Heart left ventricle (tissue), 16 donors: ENCODE data around the gene MARCHF10. TPM values are rescaled to one million over a fixed set of nuclear protein-coding genes. Genes with fewer than 3 reads are reported as not detected.

Experiments used
- ATAC-seq, 4 donors: fragments of 200-7000 bp; cut with Tn5 transposase; one replicate each; pipeline ENCODE4 v1.9.1; 2020 to 2022; ENCODE audit warnings: moderate library complexity in 4 of 4, mild to moderate bottlenecking in 3 of 4, moderate number of reproducible peaks in 1 of 4
- DNase-seq, 5 donors: peaks; one replicate each; pipeline ENCODE4 v3.0.0-alpha.2; 2020
- H3K27ac ChIP-seq, 12 donors: fragments of 200-600 bp; sonication (generic) in 4 of 12; one replicate each; pipeline versions ENCODE4 v1.5.0 to v1.8.0; 2016 to 2022; ENCODE audit warnings: mild to moderate bottlenecking in 2 of 12
- H3K27me3 ChIP-seq, 9 donors: fragments of 200-600 bp; sonication (generic) in 2 of 9; one replicate each; pipeline versions ENCODE4 v1.5.1 to v1.8.0; 2016 to 2022; ENCODE audit warnings: mild to moderate bottlenecking in 3 of 9
- H3K36me3 ChIP-seq, 9 donors: fragments of 200-600 bp; sonication (generic) in 2 of 9; one replicate each; pipeline versions ENCODE4 v1.5.0 to v1.8.0; 2018 to 2022; ENCODE audit warnings: mild to moderate bottlenecking in 2 of 9
- H3K4me1 ChIP-seq, 12 donors: fragments of 200-600 bp; sonication (generic) in 4 of 12; one replicate each; pipeline versions ENCODE4 v1.5.0 to v1.8.0; 2016 to 2022; ENCODE audit warnings: mild to moderate bottlenecking in 3 of 12
- H3K4me3 ChIP-seq, 12 donors: fragments of 200-600 bp; sonication (generic) in 4 of 12; one replicate each; pipeline versions ENCODE4 v1.5.0 to v1.8.0; 2017 to 2022; ENCODE audit warnings: mild to moderate bottlenecking in 9 of 12, moderate library complexity in 4 of 12
- H3K9me3 ChIP-seq, 12 donors: fragments of 200-600 bp; sonication (generic) in 4 of 12; one replicate each; pipeline versions ENCODE4 v1.5.0 to v1.8.0; 2016 to 2022; ENCODE audit warnings: mild to moderate bottlenecking in 1 of 12
- POLR2A ChIP-seq, 2 donors: fragments of 450-650 bp; IDR thresholded peaks; one replicate each; pipeline ENCODE4 v1.6.1; 2017; ENCODE audit warnings: antibody characterized with exemption in 2 of 2, mild to moderate bottlenecking in 2 of 2, moderate library complexity in 2 of 2
- WGBS, 4 donors: extraction: QIAGEN DNeasy Blood & Tissue Kit in 2 of 4; methylation state at CpG; one replicate each; pipeline versions ENCODE4 v1.1.5 to v1.1.7; 2013 to 2018; 5-methylcytosine and 5-hydroxymethylcytosine counted together
- intact Hi-C, 10 donors: fragments of 100-400 bp; cut with DNase I; formaldehyde crosslinking; loops; one replicate each; pipeline versions ENCODE4 v1.11.1 to v1.14.2; 2022
- polyA plus RNA-seq, 2 donors: library from polyadenylated mRNA; stranded (reverse); fragments of 200-250 nt; gene quantifications; one replicate each; pipeline ENCODE4 v1.2.3, GENCODE V29; 2013
- total RNA-seq, 9 donors: library from RNA; depleted of rRNA in 2 of 9; stranded (reverse); fragments of >200 nt in 2 of 9; fragmentation: NEBNext Ultra II Directional in 3 of 9; extraction: Animal tissue kit (Norgen Biotek cat#: 25700) in 3 of 9; gene quantifications; one replicate each; pipeline versions ENCODE4 v1.1.0 to v1.2.4, GENCODE V29; 2016 to 2023
- TF ChIP-seq, protein P1 (sequence below), 12 donors: fragments of 200-600 bp; sonication (generic) in 4 of 12; IDR thresholded peaks; one replicate each; pipeline versions ENCODE4 v1.5.0 to v1.8.0; 2018 to 2022; ENCODE audit warnings: antibody characterized with exemption in 12 of 12, mild to moderate bottlenecking in 5 of 12
- donor health status: ischemic (EF 13 %, LVEDD 7.1; RV severe dilation, severe dysfunction).
- donor health status: healthy with polysubstance abuse.
- donor health status: DM: no; HTN: yes; CAD: no.
- donor health status: DM: no; HTN: no; CAD: no.
- donor health status: ischemic (EF 25% LVEDD 6.9; RV normal size, moderate dysfunction).
- donor health status: ischemic (EF 25% LVEDD 5.7; RV mildly dilated, moderate dysfunction).
- donor health status: healthy.
- donor health status: DM: yes; HTN: yes; CAD: no.
- donor health status: ischemic (EF 35%, LVEDD 5.7; RV mildly dilated, moderate dysfunction).
- donor health status: nonischemic (EF 11% LVEDD 7.7; RV severe dilation, severe dysfunction).
- donor health status: DM: yes; HTN: yes; CAD: no.
- donor health status: PGD.
- donor health status: ischemic (EF 29% LVEDD 5.4; RV normal size, mild dysfunction).
- donor health status: nonischemic (EF 23%, LVEDD 6.1; RV moderate dilation, normal function).

The MARCHF10 gene
- total and polyA plus RNA-seq, 11 donors: not detected

GRCh38 chr17:62819511-62820221 is 11.6 kb upstream of the MARCHF10 start:
- peaks cover 0 to 14% (median 10%) of the 10 kb centered on the region in 12 donors for H3K4me1 ChIP-seq
- DNase-seq: peak; percentile 45 to 77 (median 58)
- no peaks in the 10 kb centered on the region for H3K27me3 ChIP-seq
- H3K27ac ChIP-seq: peak overlapping the region in 8 of 12 donors; percentile 18 to 67 (median 43)
- H3K36me3 ChIP-seq: no peaks in the 10 kb centered on the region
- no peak for TF ChIP-seq POLR2A (IDR thresholded peaks at IDR 0.05)
- TF ChIP-seq, protein P1, sequence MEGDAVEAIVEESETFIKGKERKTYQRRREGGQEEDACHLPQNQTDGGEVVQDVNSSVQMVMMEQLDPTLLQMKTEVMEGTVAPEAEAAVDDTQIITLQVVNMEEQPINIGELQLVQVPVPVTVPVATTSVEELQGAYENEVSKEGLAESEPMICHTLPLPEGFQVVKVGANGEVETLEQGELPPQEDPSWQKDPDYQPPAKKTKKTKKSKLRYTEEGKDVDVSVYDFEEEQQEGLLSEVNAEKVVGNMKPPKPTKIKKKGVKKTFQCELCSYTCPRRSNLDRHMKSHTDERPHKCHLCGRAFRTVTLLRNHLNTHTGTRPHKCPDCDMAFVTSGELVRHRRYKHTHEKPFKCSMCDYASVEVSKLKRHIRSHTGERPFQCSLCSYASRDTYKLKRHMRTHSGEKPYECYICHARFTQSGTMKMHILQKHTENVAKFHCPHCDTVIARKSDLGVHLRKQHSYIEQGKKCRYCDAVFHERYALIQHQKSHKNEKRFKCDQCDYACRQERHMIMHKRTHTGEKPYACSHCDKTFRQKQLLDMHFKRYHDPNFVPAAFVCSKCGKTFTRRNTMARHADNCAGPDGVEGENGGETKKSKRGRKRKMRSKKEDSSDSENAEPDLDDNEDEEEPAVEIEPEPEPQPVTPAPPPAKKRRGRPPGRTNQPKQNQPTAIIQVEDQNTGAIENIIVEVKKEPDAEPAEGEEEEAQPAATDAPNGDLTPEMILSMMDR (IDR thresholded peaks at IDR 0.05): peak in 1 of 12 donors; percentile 8
- intact Hi-C loops: loop anchor here in 1 of 10 donors (10.0 kb wide), 1 partner anchor 145 kb away; the partner anchor contains the start of gene TANC2
- peak overlapping the region in 4 of 12 donors; percentile 1 to 23 (median 10) for H3K4me3 ChIP-seq
- WGBS, 4 donors: 6 to 11% (median 8%) methylated on average over 12 of the region's 12 CpGs
- peak; percentile 94 to 99 (median 96) for ATAC-seq
- H3K9me3 ChIP-seq: no peaks in the 10 kb centered on the region

DNA sequence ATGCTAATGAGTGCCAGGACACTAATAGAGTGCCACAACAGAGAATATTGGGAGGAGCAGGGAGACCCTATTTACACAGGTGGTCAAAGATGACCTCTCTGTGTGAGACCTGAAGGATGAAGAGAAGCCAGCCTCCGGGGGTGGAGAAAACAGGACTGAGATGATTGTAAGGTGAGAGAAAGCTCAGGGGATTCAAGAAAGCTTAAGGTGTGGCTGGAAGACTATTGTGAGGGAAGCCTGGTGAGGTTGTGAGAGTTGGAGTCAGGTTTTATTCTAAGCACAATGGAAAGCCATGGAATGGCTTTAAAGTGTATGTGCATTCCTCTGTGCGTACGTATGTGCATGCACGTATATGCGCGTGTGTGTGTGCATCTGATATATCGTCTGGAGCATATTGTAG is 10.4 kb upstream of the MARCHF10 start:
- DNase-seq (no peak), ATAC-seq (no peak)
- peaks cover 0 to 8% (median 2%) of the 10 kb centered on the region in 12 donors for H3K9me3 ChIP-seq
- H3K27ac ChIP-seq: no peak overlapping the region
- TF ChIP-seq POLR2A (IDR thresholded peaks at IDR 0.05): no peak
- TF ChIP-seq, protein P1 (IDR thresholded peaks at IDR 0.05): no peak
- H3K36me3 ChIP-seq: no peaks in the 10 kb centered on the region
- intact Hi-C loops: loop anchor here in 1 of 10 donors (10.0 kb wide), 1 partner anchor 146 kb away; the partner anchor contains the start of gene TANC2
- H3K4me3 ChIP-seq: no peak overlapping the region
- H3K4me1 ChIP-seq: peaks cover 0 to 14% (median 10%) of the 10 kb centered on the region in 12 donors
- 92 to 97% (median 95%) methylated on average over 7 of the region's 7 CpGs for WGBS, 4 donors
- no peaks in the 10 kb centered on the region for H3K27me3 ChIP-seq

DNA sequence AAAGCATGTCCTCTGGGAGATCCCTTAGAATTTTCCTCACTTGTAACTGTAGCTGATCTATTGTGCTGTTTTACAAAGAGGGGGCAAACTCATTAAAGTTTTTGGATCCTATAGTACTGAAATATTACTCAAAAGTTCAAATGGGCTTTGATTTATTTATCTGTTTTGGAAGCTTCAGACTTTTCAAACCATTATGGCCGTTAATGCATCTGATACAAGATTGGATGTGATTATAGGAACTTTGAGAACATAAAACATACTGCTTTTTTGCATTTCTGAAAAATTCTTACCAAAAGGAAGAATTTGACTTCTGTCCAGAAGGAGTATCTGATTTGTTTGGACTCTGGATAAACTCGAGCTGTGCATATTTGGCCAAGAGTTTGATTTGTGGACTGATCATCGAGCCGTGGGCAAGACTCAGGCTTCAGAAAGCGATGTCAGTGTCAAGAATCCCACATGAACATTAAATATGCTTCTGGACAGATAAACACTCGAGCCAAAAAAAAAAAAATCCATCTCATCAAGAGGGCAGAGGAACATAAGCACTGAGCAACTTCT is 8.2 kb upstream of the MARCHF10 start:
- Histone ChIP-seq H3K36me3 (no peaks in the 10 kb centered on the region), H3K4me1 (peaks cover 0 to 14% (median 10%) of the 10 kb centered on the region in 12 donors), H3K9me3 (peaks cover 0 to 8% (median 2%) of the 10 kb centered on the region in 12 donors), H3K27ac (no peak overlapping the region), H3K27me3 (no peaks in the 10 kb centered on the region), H3K4me3 (no peak overlapping the region)
- no peak for ATAC-seq
- no peak for TF ChIP-seq POLR2A (IDR thresholded peaks at IDR 0.05)
- TF ChIP-seq, protein P1 (IDR thresholded peaks at IDR 0.05): no peak
- intact Hi-C loops: loop anchor here in 1 of 10 donors (10.0 kb wide), 1 partner anchor 148 kb away; the partner anchor contains the start of gene TANC2
- DNase-seq: no peak
- WGBS, 4 donors: 70 to 78% (median 72%) methylated on average over 6 of the region's 6 CpGs

- H3K27ac ChIP-seq: no peak overlapping the region
- peaks cover 0 to 8% (median 2%) of the 10 kb centered on the region in 12 donors for H3K9me3 ChIP-seq
- no peak for TF ChIP-seq POLR2A (IDR thresholded peaks at IDR 0.05)
- TF ChIP-seq, protein P1 (IDR thresholded peaks at IDR 0.05): no peak
- peaks cover 0 to 8% (median 3%) of the 10 kb centered on the region in 12 donors for H3K4me1 ChIP-seq
- no peak for DNase-seq
- peaks cover 0 to 22% (median 10%) of the 10 kb centered on the region in 9 donors for H3K27me3 ChIP-seq
- intact Hi-C loops: loop anchor here in 1 of 10 donors (10.0 kb wide), 1 partner anchor 155 kb away; the partner anchor contains the start of gene TANC2
- ATAC-seq: no peak
- H3K4me3 ChIP-seq: no peak overlapping the region
- H3K36me3 ChIP-seq: no peaks in the 10 kb centered on the region
- WGBS, 4 donors: 88 to 94% (median 91%) methylated on average over 4 of the region's 4 CpGs
These were observed 1.5 kb upstream of the MARCHF10 start for GRCh38 chr17:62809656-62810055.
